HG03280 (cell line): ENCODE data around the gene METTL3.
A peak's percentile ranks its signal among the peaks of the same experiment; 100 is the strongest.
"Not testable (repeated sequence)": the region's sequence is repeated elsewhere in the genome, so short reads cannot be mapped to it uniquely, and the experiment has no call there.

Experiments used
- ATAC-seq: cut with Tn5 transposase; IDR thresholded peaks from one replicate; pipeline ENCODE4 v1.9.1; 2021; ENCODE audit warnings: mild to moderate bottlenecking, moderate library complexity; ENCODE audit not compliant: unreplicated experiment

The METTL3 gene

GRCh38 chr14:21510735-21511657 is at the start of gene METTL3:
TSS of gene METTL3 (minus strand) at chr14:21511340. CDS start at chr14:21511223, 117 bp downstream.
- ATAC-seq: peak; percentile 97

GRCh38 chr14:21558703-21559170 is 47.6 kb upstream of the METTL3 start:
- ATAC-seq: no peak

GRCh38 chr14:21557084-21557901 is 46.2 kb upstream of the METTL3 start:
- ATAC-seq: no peak

GRCh38 chr14:21556378-21557083 is 45.4 kb upstream of the METTL3 start:
- no peak for ATAC-seq

GRCh38 chr14:21553266-21553665 is 42.1 kb upstream of the METTL3 start:
- no peak for ATAC-seq

- not testable (repeated sequence) for ATAC-seq
These were observed 33.4 kb upstream of the METTL3 start for GRCh38 chr14:21544588-21544987.

- ATAC-seq: no peak
These were observed 32.8 kb upstream of the METTL3 start for GRCh38 chr14:21543963-21544362.

GRCh38 chr14:21543521-21543960 is 32.4 kb upstream of the METTL3 start:
- no peak for ATAC-seq

- no peak for ATAC-seq
These were observed 30.4 kb upstream of the METTL3 start for GRCh38 chr14:21541413-21542074.

GRCh38 chr14:21539189-21539940 is 28.2 kb upstream of the METTL3 start:
- ATAC-seq: no peak

GRCh38 chr14:21537090-21537424 is 25.9 kb upstream of the METTL3 start:
- no peak for ATAC-seq

GRCh38 chr14:21536418-21537089 is 25.4 kb upstream of the METTL3 start:
- no peak for ATAC-seq

GRCh38 chr14:21535545-21536417 is 24.6 kb upstream of the METTL3 start:
- no peak for ATAC-seq

GRCh38 chr14:21534576-21534975 is 23.4 kb upstream of the METTL3 start:
- no peak for ATAC-seq

- ATAC-seq: no peak
These were observed 22.2 kb upstream of the METTL3 start for GRCh38 chr14:21533294-21533693.

GRCh38 chr14:21529515-21529914 is 18.4 kb upstream of the METTL3 start:
- ATAC-seq: no peak

GRCh38 chr14:21528381-21529348 is 17.5 kb upstream of the METTL3 start:
- no peak for ATAC-seq
